BE2C (cell line): Measurements from ENCODE around the gene PLEKHF1.

Experiments used
- DNase-seq: peaks from one replicate; pipeline ENCODE4 v3.0.0-alpha.2; 2020
- H3K27me3 ChIP-seq: fragments of 250-450 bp; sonication (Bioruptor Pico); 2 replicates; pipeline ENCODE4 v1.5.1; 2020; ENCODE audit warnings: mild to moderate bottlenecking
- H3K36me3 ChIP-seq: fragments of 250-450 bp; sonication (Bioruptor Pico); 2 replicates; pipeline ENCODE4 v1.5.1; 2020; ENCODE audit warnings: mild to moderate bottlenecking
- H3K4me1 ChIP-seq: fragments of 250-450 bp; sonication (Bioruptor Pico); 2 replicates; pipeline ENCODE4 v1.5.1; 2020
- H3K4me3 ChIP-seq: 2 replicates; pipeline ENCODE4 v1.5.1; 2011; ENCODE audit warnings: low read depth, low read length
- H3K9me3 ChIP-seq: fragments of 250-450 bp; sonication (Bioruptor Pico); 2 replicates; pipeline ENCODE4 v1.5.1; 2020
- TF ChIP-seq, protein P1 (sequence below): IDR thresholded peaks from 2 replicates; pipeline ENCODE4 v1.5.1; 2012; ENCODE audit warnings: mild to moderate bottlenecking, low read depth, low read length

PLEKHF1 gene

GRCh38 chr19:29696565-29696846 is 31.2 kb downstream of the PLEKHF1 start:
- Histone ChIP-seq H3K4me3 (no peak overlapping the region), H3K36me3 (no peaks in the 10 kb centered on the region), H3K4me1 (no peaks in the 10 kb centered on the region), H3K27me3 (no peaks in the 10 kb centered on the region), H3K9me3 (no peaks in the 10 kb centered on the region; the same call in 1 of the 2 replicates)
- no peak for DNase-seq
- TF ChIP-seq, protein P1, sequence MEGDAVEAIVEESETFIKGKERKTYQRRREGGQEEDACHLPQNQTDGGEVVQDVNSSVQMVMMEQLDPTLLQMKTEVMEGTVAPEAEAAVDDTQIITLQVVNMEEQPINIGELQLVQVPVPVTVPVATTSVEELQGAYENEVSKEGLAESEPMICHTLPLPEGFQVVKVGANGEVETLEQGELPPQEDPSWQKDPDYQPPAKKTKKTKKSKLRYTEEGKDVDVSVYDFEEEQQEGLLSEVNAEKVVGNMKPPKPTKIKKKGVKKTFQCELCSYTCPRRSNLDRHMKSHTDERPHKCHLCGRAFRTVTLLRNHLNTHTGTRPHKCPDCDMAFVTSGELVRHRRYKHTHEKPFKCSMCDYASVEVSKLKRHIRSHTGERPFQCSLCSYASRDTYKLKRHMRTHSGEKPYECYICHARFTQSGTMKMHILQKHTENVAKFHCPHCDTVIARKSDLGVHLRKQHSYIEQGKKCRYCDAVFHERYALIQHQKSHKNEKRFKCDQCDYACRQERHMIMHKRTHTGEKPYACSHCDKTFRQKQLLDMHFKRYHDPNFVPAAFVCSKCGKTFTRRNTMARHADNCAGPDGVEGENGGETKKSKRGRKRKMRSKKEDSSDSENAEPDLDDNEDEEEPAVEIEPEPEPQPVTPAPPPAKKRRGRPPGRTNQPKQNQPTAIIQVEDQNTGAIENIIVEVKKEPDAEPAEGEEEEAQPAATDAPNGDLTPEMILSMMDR, result no peak

DNA sequence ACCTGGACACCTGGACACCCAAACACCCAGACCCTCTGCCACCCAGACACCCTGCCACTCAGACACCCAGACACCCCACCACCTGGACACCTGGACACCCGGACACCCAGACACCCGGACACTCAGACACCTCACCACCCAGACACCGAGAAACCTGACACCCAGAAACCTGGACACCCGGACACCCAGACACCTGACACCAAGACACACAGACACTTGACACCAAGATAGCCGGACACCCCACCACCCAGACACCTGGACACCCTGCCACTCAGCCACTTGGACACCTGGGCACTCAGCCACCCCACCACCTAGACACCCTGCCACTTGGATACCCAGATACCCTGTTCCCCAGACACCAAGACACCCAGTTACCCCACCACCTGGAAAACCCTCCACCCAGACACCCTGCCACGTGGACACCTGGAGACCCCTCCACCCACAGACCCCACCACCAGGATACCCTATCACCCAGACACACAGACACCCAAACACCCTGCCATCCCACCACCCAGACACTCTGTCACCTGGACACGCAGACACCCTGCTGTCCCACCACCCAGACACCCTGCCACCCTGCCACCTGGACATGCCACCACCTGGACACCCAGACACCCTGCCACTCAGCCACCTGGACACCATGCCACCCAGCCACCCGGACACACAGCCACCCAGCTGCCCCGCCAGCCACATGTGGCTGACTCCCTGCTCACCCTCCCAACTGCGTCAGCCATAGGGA is 32.4 kb downstream of the PLEKHF1 start:
- H3K4me3 ChIP-seq, result no peak overlapping the region
- H3K9me3 ChIP-seq, result no peaks in the 10 kb centered on the region; the same call in 1 of the 2 replicates
- TF ChIP-seq, protein P1, result no peak
- no peaks in the 10 kb centered on the region for H3K27me3 ChIP-seq
- no peaks in the 10 kb centered on the region for H3K4me1 ChIP-seq
- no peak for DNase-seq
- 0 out of 2 replicates have a peak, but pooled peaks cover 6% of the 10 kb centered on the region for H3K36me3 ChIP-seq

DNA sequence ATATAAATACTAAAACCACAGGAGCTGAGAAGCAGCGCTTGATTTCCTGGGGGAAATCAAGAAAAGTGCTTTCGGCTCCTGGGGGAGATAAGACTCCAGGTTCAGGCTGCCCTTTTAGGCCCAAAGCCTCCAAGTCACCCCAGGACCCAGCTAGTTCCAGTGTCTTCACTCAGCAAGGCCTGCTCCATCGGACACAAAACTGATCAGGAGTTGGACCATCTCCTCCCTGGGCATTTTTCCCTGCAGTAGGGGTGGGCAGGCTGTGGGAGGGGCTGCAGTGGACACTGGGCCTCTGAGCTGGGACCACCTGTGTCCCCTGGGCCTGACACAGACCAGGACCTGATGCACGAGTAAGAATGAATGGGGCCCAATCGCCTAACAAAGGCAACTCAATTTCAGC is 34.6 kb downstream of the PLEKHF1 start:
- Histone ChIP-seq H3K9me3 (no peaks in the 10 kb centered on the region; the same call in 1 of the 2 replicates), H3K4me3 (no peak overlapping the region), H3K27me3 (no peaks in the 10 kb centered on the region), H3K4me1 (no peaks in the 10 kb centered on the region), H3K36me3 (0 out of 2 replicates have a peak, but pooled peaks cover 6% of the 10 kb centered on the region)
- TF ChIP-seq, protein P1, result no peak
- DNase-seq, result no peak

- H3K36me3 ChIP-seq, result 0 out of 2 replicates have a peak, but pooled peaks cover 6% of the 10 kb centered on the region
- TF ChIP-seq, protein P1, result no peak
- no peak for DNase-seq
- H3K27me3 ChIP-seq, result no peaks in the 10 kb centered on the region
- H3K4me1 ChIP-seq, result no peaks in the 10 kb centered on the region
- no peak overlapping the region for H3K4me3 ChIP-seq
- no peaks in the 10 kb centered on the region; the same call in 1 of the 2 replicates for H3K9me3 ChIP-seq
Measured at GRCh38 chr19:29700498-29700897, 35.2 kb downstream of the PLEKHF1 start.

- Histone ChIP-seq H3K36me3 (peaks cover 12% of the 10 kb centered on the region; the same call in 1 of the 2 replicates), H3K27me3 (no peaks in the 10 kb centered on the region), H3K9me3 (no peaks in the 10 kb centered on the region), H3K4me1 (no peaks in the 10 kb centered on the region), H3K4me3 (no peak overlapping the region)
- TF ChIP-seq, protein P1, result no peak
- no peak for DNase-seq
Measured at GRCh38 chr19:29702161-29702962, 37.1 kb downstream of the PLEKHF1 start.

- peaks cover 12% of the 10 kb centered on the region; the same call in 1 of the 2 replicates for H3K36me3 ChIP-seq
- no peak for DNase-seq
- no peaks in the 10 kb centered on the region for H3K4me1 ChIP-seq
- no peak overlapping the region for H3K4me3 ChIP-seq
- TF ChIP-seq, protein P1, result no peak
- H3K9me3 ChIP-seq, result no peaks in the 10 kb centered on the region
- H3K27me3 ChIP-seq, result no peaks in the 10 kb centered on the region
Measured at GRCh38 chr19:29702963-29703320, 37.7 kb downstream of the PLEKHF1 start.
